Stimulated activated CD8-positive, alpha-beta memory T cell treated with anti-CD3 and anti-CD28 coated beads, Interleukin-12 subunit alpha, Interleukin-12 subunit beta, amount 100 ng/mL, for 24 hours (primary cell): ENCODE data around the gene COG5.
A peak's percentile ranks its signal among the peaks of the same experiment; 100 is the strongest.
"Not testable (repeated sequence)": the region's sequence is repeated elsewhere in the genome, so short reads cannot be mapped to it uniquely, and the experiment has no call there.

Experiments used
- DNase-seq: peaks from one replicate; pipeline ENCODE4 v3.0.0-alpha.2; 2020; ENCODE audit errors: extremely low read depth

Gene COG5

DNA sequence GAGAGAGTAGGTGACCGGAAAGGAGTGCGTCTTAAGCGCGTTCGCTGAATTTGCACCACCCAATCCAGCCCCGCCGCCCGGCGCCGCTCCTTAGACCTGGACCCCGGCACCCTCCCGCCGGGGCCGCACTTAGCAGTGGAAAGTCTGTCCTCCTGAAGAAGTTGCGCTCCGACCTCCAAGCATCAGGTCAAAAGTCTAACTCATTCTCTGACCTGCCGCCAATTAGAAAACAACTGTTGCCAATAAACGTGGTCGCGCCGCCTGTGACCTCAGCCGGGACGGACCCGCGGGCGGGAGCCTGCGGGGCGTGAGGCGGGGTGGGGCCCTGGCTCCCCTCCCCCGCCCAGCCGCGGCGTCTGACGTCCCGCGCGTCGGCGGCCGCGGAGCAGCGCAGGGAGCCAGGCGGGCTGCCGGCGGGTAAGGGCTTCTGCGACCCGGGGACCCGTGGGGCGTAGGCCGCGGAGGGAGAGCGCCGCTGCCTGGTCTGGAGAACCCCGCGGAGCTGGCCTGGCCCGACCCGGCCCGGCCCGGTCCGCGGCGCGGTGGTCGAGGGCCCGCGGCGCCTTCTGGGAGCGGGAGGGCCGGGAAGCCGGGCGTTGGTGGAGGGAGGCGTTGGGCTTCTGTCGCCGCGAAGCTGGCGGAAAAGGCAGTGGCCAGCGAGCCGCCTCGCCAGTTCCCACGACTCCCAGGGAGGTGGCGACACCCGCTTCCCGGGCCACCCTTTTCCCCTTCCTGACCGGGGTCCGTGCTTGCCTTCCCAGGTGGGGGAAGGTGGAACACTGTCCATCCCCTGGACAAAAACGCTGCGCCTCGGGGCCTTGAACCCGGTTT lies 16.4 kb upstream of the COG5 start, which contains the start of gene BCAP29:
Gene BCAP29 (plus strand): TSS at position 362 of the 831 bp plus-strand sequence. CDS start 527 bp downstream, outside the sequence.
- DNase-seq = peak; percentile 46

DNA sequence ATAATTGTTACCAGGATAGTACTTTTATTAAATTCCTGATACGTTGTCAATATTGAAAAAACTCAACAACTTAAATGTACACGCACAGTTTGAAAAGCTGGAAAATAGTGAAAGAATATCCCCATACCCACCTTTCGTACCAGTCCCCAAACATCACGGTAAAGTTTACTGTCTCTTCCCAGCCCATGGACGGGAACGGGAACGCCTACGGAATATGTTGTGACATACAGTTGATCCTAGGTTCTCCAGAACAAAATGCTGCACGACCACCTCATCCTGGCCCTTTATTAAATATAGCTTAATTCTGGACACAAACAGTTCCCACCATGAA lies 15.8 kb upstream of the COG5 start:
- no peak for DNase-seq

DNA sequence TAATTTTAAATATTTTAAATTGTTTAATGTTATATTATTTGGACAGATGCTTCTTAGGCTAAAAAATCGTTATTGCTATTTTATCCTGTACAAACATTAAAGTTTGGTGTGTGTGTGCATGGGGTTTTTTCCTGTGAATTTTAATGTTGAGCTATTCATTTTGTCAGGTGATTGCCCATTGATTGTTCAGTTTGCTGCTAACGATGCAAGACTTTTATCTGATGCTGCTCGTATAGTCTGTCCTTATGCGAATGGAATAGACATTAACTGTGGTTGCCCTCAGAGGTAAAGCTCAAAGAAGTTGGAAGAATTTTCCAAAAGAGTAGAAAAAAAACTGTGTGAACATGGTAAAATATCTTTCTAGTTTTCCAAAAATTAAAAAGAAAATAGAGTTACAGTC lies 9.8 kb upstream of the COG5 start:
- DNase-seq = no peak

DNA sequence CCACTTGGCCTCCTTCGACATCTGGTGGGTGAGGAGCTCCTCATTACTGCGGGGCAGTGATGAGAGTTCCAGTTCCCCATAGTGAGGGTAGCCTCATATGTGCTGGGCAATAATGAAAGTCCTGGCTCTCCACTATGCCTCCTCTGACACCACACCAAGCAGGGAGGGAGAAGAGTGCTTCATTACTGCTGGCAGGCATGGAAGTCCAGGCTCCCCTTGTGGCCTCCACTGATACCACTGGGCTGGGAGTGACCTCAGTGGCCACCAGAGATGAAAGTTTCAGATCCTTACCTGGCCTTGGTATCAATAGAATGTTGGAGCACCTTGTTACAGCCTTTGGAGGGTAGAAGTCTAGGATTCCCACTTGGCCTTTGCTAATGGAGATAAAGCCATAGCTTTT lies 6.6 kb upstream of the COG5 start:
- no peak for DNase-seq

DNA sequence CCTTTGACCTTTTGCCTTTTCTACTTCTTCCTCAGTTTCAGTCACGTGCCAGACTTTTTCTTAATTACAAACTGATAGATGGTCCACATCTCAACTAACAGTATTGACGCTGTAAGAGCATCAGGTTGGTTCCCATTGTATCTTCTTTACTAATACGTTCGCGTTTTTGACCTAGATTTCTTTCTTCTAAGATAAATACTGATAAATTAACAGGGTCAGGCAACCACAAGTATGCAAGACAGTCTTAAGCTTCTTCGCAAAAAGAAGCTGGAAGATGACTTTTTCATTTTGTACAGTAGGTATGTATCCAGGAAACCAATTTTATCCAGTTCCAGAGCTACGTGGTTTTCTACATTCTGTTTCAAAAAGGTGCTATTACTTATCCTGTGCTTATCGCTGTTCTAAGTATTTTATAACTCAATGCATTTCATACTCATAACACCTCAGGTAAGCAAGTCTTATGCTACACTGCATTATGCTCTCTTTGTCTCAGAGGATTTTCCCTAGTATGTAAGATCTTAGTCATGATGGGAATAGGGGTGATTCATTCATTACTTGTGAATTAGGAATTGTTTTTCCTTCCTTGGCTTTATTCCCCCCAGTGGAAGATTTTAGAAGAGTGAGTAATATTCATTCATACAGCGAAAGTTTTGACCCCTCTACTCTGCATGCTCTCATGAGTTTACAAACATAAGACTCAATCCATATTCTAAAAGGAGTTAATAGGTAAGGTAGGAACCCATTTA lies 1.0 kb upstream of the COG5 start:
- DNase-seq = no peak

DNA sequence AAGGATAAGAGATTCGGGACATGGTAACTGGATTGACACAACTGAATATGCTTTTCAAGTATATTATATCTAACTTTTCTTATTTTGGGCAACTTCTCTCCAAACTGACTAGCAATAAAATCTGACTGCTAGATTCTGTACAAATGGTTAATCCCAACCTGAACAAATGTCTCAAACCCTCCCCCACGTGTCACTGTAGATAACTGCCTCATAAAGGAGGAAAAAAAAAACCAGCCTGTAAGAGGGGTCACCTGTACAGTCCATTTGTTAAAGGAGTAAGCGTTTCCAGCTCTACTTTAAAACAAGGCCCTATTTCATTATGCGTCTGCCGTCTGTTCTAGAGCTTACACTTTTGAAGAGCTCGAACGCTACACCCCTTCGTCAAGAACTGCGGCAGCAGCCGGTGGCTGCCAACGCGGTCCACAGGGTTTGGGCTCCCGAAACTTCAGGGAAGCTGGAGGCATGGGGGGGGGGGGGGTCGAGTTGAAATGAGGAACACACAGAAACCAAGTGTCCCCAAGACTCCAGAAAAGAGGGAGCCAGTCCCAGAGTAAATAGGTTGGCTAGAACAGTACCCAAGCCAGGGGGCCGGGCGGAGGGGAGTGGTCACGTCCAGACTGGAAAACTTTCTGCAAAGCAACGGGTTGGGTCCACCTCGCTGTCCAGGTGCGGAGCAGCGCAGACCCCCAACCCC lies 492 bp downstream of the COG5 start:
- no peak for DNase-seq

DNA sequence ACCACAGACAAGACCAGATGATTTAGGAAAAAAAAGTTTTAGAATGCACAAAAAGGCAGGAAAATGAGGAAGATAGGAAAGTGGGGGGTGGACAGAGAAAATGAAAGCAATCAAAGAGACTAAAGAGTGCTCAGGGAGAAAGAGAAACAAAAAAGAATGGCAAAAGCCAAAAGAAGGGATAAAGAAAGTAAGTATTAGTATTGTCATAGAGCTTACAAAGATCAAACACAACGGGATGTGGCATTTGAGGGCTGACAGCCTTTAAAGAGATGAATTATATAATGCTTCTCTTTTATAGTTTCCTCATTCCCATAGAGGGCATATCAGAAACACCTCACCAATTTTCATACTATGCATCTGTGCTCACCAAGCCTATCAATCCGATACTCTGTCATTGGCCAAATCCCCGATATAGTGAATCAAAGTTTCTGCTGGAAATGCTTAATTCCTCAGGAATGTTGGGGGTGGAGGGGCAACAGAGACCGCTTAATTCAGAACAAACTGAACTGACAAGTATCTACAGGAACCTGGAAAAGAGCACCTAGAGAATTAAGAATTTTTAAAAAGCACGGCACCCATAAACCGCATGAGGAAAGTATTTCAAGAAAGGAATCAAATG lies 2.7 kb downstream of the COG5 start:
- DNase-seq = no peak

DNA sequence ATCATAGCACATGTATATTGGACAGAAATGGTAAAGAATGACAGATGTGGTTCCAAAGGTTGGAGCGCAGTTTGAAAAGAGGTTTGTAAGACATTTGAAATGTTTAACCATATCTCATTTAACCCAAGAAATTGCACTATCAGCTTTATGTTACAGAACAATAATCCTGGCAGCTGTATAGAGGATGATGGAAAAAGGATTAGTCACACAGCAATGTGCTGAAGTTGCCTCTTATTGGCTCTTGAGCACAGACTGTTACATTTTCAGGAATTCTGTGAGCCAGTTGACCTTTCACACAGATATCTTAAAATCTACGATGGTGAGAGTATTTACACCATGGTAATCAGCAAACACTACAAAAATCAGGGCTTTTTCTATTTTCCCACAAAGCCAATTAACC lies 3.9 kb downstream of the COG5 start:
- no peak for DNase-seq

DNA sequence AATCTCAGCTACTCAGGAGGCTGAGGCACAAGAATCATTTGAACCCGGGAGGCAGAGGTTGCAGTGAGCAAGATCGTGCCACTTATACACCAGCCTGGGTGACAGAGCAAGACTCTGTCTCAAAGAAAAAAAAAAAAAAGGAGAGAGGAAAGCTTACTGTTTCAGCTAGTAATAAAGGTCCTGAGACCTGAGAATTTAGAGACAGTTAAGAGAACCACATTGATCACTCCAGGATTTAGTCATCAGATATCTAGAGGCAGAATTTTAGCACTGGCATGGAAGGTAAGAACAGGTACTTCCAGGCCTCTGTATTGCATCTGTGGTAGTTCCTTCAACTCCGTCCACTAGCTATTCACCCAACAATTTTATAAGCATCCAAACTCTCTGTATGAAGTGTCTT lies 7.8 kb downstream of the COG5 start:
- DNase-seq = no peak

DNA sequence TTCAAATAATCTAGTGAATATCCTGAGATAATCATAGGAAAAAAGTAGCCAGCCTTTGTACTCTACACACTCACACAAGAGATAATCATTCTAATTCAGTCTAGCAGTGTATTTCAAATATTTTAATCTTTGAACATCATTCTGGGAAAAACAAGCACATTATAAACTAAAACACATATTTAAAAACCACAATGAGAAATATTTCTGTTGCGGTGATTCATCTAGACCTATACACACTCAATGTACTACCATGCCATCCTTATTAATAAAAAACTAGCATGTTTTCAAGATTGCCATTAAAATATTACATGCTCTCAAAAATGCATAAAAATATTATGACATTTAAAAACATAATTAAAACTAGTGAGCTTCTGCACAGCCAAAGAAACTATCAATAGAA lies 11.8 kb downstream of the COG5 start:
- no peak for DNase-seq

DNA sequence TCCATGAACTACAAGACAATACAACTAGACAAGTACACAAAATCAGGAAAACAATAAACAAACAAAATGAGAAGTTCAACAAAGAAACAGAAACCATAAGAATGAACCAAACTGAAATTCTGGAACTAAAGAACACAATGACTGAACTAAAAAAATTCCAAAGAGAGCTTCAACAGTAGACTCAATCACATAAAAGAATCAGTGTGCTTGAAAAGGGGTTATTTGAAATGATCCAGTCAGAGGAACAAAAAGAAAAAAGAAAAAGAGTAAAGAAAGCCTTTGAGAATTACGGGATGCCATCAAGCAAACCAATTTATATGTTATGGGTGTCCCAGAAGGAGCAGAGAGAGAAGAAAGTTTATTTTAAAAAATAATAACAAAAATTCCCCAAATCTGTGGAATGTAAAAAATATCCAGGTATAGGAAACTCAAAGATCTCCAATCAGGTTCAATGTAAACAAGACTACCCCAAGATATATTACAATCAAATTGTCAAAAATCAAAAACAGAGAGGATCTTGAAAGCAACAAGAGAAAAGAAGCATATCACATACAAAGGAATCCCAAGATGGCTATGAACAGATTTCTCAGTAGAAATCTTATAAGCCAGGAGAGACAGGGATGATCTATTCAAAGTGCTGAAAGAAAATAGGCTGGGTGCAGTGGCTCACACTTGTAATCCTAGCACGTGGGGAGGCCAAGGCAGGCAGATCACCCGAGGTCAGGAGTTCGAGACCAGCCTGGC lies 18.7 kb downstream of the COG5 start:
- DNase-seq = no peak

DNA sequence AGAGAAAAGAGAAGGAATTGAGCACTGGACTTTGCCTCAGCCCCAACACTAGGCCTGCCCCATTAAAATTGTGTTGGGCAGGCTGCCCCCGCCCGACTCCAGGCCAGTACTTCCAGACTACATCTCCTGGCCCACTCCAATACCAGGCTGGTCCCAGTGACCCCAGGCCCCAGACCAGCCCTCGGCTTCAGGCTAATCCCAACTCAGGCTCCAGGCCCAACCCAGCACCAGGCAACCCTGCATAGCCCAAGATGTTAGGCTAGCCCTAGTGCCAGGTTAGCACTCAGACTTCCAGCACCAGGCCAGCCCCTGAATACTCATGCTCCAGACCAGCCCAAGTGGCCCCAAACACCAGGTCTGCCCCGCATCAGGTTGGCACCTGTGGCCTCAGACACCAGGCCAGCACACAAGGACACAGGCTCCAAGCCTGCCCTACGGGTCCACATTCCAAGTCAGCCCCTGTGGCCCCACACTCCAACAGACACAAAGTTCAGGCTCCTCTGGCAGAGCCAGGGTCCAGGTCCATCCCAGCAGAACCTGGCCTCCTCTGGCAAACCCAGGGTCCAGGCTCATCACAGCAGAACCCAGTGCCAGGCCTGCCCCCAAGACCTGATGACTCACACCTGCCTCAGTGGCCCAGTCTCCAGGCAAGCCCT lies 20.3 kb downstream of the COG5 start:
- no peak for DNase-seq

DNA sequence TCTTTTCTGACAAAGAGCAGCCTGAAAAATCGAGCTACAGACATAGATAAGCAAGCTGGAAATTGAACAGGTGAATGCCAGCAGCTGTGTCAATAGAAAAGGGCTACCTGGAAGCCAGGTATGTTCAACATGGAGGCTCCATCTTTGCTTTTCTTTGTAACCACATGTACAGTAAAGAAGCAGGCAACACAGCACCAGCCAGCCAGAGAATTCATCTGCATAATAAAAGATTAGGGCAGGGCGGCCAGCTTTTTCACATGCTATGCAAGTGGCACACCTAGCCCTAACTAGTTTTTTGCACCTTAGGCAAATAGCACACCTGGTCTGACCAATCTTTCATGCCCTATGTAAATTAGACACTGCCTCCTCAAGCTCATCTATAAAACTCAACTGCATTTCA lies 25.7 kb downstream of the COG5 start:
- no peak for DNase-seq

DNA sequence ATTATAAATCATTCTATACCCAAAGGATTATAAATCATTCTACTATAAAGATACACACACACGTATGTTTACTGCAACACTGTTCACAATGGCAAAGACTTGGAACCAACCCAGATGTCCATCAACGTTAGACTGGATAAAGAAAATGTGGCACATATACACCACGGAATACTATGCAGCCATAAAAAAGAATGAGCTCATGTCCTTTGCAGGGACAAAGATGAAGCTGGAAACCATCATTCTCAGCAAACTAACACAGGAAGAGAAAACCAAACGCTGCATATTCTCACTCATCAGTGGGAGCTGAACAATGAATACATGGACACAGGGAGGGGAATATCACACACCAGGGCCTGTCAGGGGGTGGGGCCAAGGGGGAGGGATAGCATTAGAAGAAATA lies 26.5 kb downstream of the COG5 start:
- DNase-seq = not testable (repeated sequence)

DNA sequence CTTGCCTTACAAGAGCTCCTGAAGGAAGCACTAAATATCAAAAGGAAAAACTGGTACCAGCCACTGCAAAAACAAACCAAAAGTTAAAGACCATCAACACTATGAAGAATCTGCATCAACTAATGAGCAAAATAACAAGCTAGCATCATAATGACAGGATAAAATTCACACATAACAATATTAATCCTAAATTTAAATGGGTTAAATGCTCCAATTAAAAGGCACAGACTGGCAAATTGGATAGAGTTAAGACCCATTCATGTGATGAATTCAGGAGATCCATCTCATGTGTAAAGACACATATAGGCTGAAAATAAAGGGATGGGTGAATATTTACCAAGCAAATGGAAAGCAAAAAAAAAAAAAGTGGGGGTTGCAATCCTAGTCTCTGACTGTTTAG lies 29.6 kb downstream of the COG5 start:
- DNase-seq = no peak

DNA sequence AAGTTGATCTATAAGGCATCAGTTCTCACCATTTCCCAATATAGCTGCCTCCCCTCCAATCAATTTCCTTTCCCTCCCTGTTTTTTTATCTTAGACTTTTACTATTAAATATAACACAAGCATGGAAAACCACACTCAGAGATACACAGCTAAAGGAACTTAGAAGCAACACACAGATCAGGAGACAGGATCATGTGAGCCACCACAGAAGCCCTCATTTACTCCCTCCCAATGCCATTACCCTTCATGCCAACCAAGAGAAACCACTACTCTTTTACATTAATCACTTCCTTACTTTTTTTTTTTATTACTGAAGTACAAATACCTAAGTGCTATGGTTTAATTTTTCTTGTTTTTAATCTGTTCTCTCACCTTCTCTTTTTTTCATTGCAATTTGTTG lies 33.0 kb downstream of the COG5 start:
- DNase-seq = no peak

DNA sequence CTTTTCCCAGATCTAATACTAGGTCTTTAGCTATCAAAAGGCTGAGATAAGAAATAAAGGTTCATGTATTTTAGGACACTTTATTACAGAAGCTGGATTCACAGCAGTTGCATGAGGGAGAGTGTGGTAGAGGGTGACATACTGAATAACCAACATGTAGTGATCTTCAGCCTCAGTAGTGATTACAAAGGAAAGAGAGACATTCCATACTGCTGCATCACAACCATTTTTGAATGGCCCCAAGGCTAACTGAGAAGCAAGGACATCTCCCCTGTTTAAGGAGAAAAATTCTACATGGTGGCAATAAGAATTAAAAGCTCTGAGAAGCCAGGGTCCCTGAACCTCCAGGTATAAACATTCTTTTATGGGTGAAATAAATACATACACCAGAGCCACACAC lies 35.3 kb downstream of the COG5 start:
- DNase-seq = no peak

DNA sequence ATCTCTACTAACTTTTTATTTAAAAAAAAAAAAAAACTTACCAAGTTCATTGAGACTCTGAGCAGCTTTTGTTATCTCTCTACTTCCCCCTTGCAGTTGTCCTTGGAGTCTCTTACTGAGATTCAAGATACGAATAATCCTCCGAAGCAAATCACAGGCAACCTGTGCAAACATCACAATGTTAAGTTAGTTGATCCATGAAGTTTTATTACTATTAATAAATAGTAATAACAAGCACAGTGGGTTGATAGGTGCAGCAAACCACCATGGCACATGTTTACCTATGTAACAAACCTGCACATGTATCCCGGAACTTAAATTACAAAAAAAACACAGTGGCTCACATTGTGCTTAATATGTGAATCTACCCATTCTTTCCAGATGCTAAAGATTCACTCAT lies 36.5 kb downstream of the COG5 start:
- DNase-seq = no peak

DNA sequence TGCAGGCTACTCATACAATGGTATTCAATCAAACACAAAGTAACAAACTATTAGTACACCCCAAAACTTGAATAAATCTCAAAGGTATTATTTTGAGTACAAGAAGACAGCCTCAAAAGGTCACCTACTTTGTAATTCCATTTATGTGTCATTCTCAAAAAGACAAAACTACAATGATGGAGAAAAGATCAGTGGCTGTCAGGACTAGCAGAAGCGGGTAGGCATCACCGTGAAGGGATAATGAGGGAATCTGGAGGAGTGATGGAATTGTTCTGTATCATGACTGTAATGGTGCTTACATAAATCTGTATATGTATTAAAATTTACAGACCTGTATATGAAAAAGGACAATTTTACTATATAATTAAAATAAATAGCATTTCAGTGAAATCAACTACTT lies 37.0 kb downstream of the COG5 start:
- no peak for DNase-seq

DNA sequence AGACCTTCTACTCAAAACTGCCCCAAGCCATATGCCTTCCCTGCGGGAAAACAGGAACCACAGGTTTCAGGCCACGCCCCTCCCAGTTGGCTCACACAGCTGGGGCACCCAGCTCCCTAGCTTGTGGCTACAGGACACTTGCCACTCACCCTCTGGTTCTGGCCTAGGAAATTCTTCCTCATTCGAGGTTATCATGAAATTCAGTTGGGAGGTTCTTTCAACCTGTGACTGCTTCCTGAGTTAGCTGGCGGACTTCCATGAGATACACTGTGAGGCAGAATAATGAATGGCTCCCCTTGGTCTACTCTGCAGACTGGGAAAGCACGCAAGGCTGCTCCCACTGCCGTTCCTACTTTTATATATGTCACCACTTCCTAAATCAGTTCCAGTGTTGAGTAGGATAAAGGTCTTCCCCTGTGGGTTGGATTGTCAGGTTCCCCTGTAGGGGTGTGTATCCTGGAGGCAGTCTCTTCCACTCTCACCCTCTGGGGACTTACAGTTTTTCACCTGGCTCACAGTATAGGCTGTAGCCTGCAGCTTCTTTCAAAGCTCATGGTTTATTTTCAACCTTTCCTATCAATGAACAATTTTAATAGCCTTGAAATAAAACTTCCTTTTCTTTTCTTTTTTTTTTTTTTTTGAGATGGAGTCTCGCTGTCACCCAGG lies 56.9 kb downstream of the COG5 start:
- DNase-seq = no peak
